ENCODE results near the gene IRAK1.
A peak's percentile ranks its signal among the peaks of the same experiment; 100 is the strongest.

Gene IRAK1

GRCh38 chrX:153969904-153970356, 49.8 kb downstream of the IRAK1 start:
- DNase-seq: no peak

GRCh38 chrX:153969125-153969903, 50.4 kb downstream of the IRAK1 start:
- DNase-seq: no peak

- DNase-seq: peak; percentile 7
Measured at GRCh38 chrX:153968754-153969124, 51.0 kb downstream of the IRAK1 start.

GRCh38 chrX:153968255-153968654, 51.4 kb downstream of the IRAK1 start:
- no peak for DNase-seq

- DNase-seq: no peak
Measured at GRCh38 chrX:153967536-153968224, 52.0 kb downstream of the IRAK1 start.

GRCh38 chrX:153966841-153967535, 52.7 kb downstream of the IRAK1 start:
- DNase-seq: no peak

- DNase-seq: no peak
Measured at GRCh38 chrX:153966283-153966688, 53.4 kb downstream of the IRAK1 start.

GRCh38 chrX:153965406-153965805, 54.3 kb downstream of the IRAK1 start:
- DNase-seq: no peak

- no peak for DNase-seq
Measured at GRCh38 chrX:153964105-153964504, 55.6 kb downstream of the IRAK1 start.

GRCh38 chrX:153963546-153963945, 56.2 kb downstream of the IRAK1 start:
- no peak for DNase-seq

- DNase-seq: no peak
Measured at GRCh38 chrX:153961292-153961691, 58.4 kb downstream of the IRAK1 start.

- no peak for DNase-seq
Measured at GRCh38 chrX:153960786-153961185, 58.9 kb downstream of the IRAK1 start.
